ENCODE measurements around the gene AKT3. TPM values are rescaled to one million over a fixed set of nuclear protein-coding genes. Genes with fewer than 3 reads are reported as not detected.
"Not testable (repeated sequence)": the region's sequence is repeated elsewhere in the genome, so short reads cannot be mapped to it uniquely, and the experiment has no call there.

The AKT3 gene
- total and polyA plus RNA-seq, 11 donors: 3.2 to 27.9 (median 16.6) TPM

- H3K4me1 ChIP-seq: peaks cover 0 to 30% (median 13%) of the 10 kb centered on the region in 12 donors
- H3K4me3 ChIP-seq: no peak overlapping the region
- no peak for DNase-seq
- intact Hi-C loops (cut with DNase I): no loop called here
- H3K27ac ChIP-seq: no peak overlapping the region
- no peak for ATAC-seq
- no peaks in the 10 kb centered on the region for H3K27me3 ChIP-seq
- TF ChIP-seq CTCF (IDR thresholded peaks at IDR 0.05) (no peak), POLR2A (IDR thresholded peaks at IDR 0.05) (no peak)
- H3K36me3 ChIP-seq: no peaks in the 10 kb centered on the region
- WGBS, 4 donors: 93 to 94% (median 94%) methylated on average over 8 of the region's 8 CpGs
- no peaks in the 10 kb centered on the region for H3K9me3 ChIP-seq
These were observed 65.5 kb downstream of the AKT3 start for GRCh38 chr1:243784506-243784905.

GRCh38 chr1:243783714-243784113 lies 66.3 kb downstream of the AKT3 start:
- H3K36me3 ChIP-seq: no peaks in the 10 kb centered on the region
- DNase-seq (no peak), ATAC-seq (no peak)
- intact Hi-C loops (cut with DNase I): no loop called here
- H3K4me3 ChIP-seq: no peak overlapping the region
- peaks cover 0 to 24% (median 12%) of the 10 kb centered on the region in 12 donors for H3K4me1 ChIP-seq
- H3K27ac ChIP-seq: no peak overlapping the region
- no peak for TF ChIP-seq POLR2A (IDR thresholded peaks at IDR 0.05)
- H3K27me3 ChIP-seq: no peaks in the 10 kb centered on the region
- WGBS, 4 donors: 74 to 78% (median 76%) methylated on average over 2 of the region's 2 CpGs
- no peaks in the 10 kb centered on the region for H3K9me3 ChIP-seq

GRCh38 chr1:243772361-243773050 lies 77.5 kb downstream of the AKT3 start:
- DNase-seq; H3K4me1 ChIP-seq; H3K36me3 ChIP-seq; H3K4me3 ChIP-seq; H3K27me3 ChIP-seq; ATAC-seq; intact Hi-C loops (cut with DNase I); H3K27ac ChIP-seq: not testable (repeated sequence)
- WGBS, 4 donors: 93 to 97% (median 95%) methylated on average over 4 of the region's 4 CpGs
- peaks cover 0 to 20% (median 2%) of the 10 kb centered on the region in 12 donors for H3K9me3 ChIP-seq

- Histone ChIP-seq H3K4me3 (no peak overlapping the region), H3K27me3 (no peaks in the 10 kb centered on the region), H3K9me3 (peaks cover 0 to 12% (median 0%) of the 10 kb centered on the region in 12 donors), H3K27ac (no peak overlapping the region), H3K4me1 (peaks cover 0 to 4% (median 0%) of the 10 kb centered on the region in 12 donors), H3K36me3 (no peaks in the 10 kb centered on the region)
- DNase-seq (no peak), ATAC-seq (no peak)
- no peak for TF ChIP-seq CTCF (IDR thresholded peaks at IDR 0.05)
- TF ChIP-seq POLR2A (IDR thresholded peaks at IDR 0.05): no peak
- 85 to 91% (median 87%) methylated on average over 1 of the region's 1 CpG for WGBS, 4 donors
- intact Hi-C loops (cut with DNase I): no loop called here
These were observed 79.2 kb downstream of the AKT3 start for GRCh38 chr1:243770860-243771259.

- H3K27ac ChIP-seq: no peak overlapping the region
- no peaks in the 10 kb centered on the region for H3K27me3 ChIP-seq
- no peak for ATAC-seq
- TF ChIP-seq POLR2A (IDR thresholded peaks at IDR 0.05): no peak
- no peak for TF ChIP-seq CTCF (IDR thresholded peaks at IDR 0.05)
- intact Hi-C loops (cut with DNase I): no loop called here
- no peaks in the 10 kb centered on the region for H3K36me3 ChIP-seq
- H3K9me3 ChIP-seq: no peaks in the 10 kb centered on the region
- DNase-seq: no peak
- WGBS, 4 donors: 37 to 46% (median 41%) methylated on average over 2 of the region's 2 CpGs
- H3K4me1 ChIP-seq: peaks cover 0 to 17% (median 0%) of the 10 kb centered on the region in 12 donors
- H3K4me3 ChIP-seq: no peak overlapping the region
These were observed 84.4 kb downstream of the AKT3 start for GRCh38 chr1:243765676-243766075.

All from heart left ventricle (tissue), 16 donors.